PC-3 (cell line): ENCODE results near the gene SLCO3A1.

Experiments used
- CTCF ChIP-seq: fragments of 300-600 bp; sonication (generic); conservative IDR thresholded peaks from 2 replicates; pipeline ENCODE4 v1.5.1; 2017; ENCODE audit warnings: antibody characterized with exemption, low read depth, mild to moderate bottlenecking, low read length
- EZH2 ChIP-seq: fragments of 300-600 bp; sonication (generic); IDR thresholded peaks from one replicate; pipeline ENCODE4 v1.6.1; 2017; ENCODE audit warnings: antibody characterized with exemption, mild to moderate bottlenecking, low read length; ENCODE audit not compliant: unreplicated experiment
- EZH2phosphoT487 ChIP-seq: fragments of 300-600 bp; sonication (generic); IDR thresholded peaks from 2 replicates; pipeline ENCODE4 v1.6.1; 2018; ENCODE audit warnings: mild to moderate bottlenecking, antibody characterized with exemption, low read length, borderline replicate concordance

GRCh38 chr15:92115834-92116233 lies 262.3 kb downstream of the SLCO3A1 start:
- TF ChIP-seq CTCF, result no peak
- TF ChIP-seq EZH2, result no peak
- no peak for TF ChIP-seq EZH2phosphoT487
